ENCODE measurements around the gene C2orf74.

DNA sequence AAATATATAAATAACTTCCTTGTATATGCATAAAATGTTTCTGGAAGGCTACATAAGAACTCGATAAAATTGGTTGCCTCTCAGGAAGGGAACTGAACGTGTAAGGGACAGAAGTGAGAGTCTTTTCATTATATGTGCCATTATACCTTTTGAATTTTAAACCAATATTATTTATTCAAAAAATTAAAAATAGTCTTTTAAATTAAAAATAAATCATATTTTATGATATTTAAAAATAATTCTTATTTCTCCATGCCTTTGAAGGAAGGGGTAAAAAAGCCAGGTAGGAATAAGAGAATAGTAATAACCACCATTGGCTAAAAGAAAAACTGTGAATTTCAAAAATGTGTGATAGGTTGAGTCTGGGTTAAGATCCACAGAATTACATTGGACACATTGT, 45.7 kb upstream of the C2orf74 start:
- TF ChIP-seq, protein P1, sequence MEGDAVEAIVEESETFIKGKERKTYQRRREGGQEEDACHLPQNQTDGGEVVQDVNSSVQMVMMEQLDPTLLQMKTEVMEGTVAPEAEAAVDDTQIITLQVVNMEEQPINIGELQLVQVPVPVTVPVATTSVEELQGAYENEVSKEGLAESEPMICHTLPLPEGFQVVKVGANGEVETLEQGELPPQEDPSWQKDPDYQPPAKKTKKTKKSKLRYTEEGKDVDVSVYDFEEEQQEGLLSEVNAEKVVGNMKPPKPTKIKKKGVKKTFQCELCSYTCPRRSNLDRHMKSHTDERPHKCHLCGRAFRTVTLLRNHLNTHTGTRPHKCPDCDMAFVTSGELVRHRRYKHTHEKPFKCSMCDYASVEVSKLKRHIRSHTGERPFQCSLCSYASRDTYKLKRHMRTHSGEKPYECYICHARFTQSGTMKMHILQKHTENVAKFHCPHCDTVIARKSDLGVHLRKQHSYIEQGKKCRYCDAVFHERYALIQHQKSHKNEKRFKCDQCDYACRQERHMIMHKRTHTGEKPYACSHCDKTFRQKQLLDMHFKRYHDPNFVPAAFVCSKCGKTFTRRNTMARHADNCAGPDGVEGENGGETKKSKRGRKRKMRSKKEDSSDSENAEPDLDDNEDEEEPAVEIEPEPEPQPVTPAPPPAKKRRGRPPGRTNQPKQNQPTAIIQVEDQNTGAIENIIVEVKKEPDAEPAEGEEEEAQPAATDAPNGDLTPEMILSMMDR (conservative IDR thresholded peaks at IDR 0.05; ENCODE audit: low read depth, low read length) = no peak
- no peak for TF ChIP-seq EZH2 (IDR thresholded peaks at IDR 0.05; ENCODE audit: borderline replicate concordance, low read depth, low read length, poor library complexity, severe bottlenecking)
